Measurements from ENCODE around the gene PRPS2.

PRPS2 gene

DNA sequence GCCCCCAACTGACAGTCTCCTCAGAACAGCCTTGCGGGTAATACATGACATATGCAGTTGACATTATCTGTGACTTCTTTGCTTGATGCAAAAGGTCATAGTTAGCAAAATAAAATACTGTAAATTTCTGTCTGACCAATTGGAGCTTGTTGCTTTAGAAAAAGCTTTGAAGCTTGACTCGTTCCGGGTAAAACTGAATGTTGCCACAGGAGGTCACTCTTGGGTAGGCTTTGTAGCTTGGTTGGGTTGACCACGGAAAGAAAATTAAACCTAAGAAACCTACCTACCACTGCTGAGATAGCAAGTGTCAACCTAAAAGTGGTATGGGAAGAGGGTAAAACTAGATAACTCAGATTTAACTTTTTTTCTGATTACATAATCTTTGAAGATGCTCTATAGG, 23.2 kb downstream of the PRPS2 start:
- DNase-seq (ENCODE audit: low read depth): peak; percentile 4

DNA sequence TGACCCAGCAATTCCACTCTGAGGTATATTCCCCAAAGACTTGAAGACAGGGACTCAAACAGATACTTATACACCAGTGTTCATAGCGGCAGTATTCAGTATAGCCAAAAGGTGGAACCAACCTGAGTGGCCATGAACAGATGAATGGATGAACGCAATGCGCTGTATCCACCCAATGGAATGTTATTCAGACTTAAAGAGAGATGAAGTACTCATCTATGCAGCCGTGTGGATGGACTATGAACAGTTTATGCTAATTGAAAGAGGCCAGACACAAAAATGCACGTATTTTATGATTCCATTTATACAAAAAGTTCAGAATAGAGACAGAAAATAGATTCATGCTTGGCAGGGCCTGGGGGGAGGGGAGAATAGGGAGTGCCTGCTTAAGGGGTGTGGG, 26.3 kb downstream of the PRPS2 start:
- no peak for DNase-seq (ENCODE audit: low read depth)

DNA sequence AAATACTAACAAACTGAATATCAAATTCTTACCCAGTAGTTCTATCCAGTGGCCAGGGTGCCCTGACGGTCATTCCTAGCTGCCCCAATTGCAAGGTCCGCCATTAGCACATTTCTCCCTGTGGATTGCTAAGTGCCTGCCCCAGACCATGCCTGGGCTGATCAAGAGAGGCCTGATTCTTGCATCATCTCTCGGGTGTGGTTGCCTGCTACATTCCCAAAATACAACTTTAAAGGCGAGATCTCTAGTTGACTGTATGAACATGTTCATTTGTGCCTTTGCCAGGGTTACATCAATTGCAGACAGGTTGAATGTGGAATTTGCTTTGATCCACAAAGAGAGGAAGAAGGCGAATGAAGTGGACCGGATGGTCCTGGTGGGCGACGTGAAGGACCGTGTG, 28.0 kb downstream of the PRPS2 start:
- DNase-seq (ENCODE audit: low read depth): no peak

DNA sequence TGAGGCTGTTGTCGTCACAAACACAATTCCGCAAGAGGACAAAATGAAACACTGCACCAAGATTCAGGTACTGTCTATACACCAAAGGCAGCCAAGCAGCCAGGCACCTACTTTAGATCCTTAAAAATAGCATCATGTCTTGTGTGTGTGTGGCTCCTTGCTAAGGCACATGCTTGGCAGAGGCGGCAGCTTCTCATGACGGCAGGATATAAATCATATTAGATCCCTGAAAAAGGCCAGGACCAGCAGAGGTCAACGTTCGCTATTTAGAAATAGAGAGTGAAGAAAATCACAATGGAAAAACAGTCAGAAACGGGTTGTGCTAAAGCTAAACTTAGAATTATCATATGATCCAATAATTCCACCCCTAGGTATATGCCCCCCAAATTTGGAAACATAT, 29.5 kb downstream of the PRPS2 start:
- no peak for DNase-seq (ENCODE audit: low read depth)

DNA sequence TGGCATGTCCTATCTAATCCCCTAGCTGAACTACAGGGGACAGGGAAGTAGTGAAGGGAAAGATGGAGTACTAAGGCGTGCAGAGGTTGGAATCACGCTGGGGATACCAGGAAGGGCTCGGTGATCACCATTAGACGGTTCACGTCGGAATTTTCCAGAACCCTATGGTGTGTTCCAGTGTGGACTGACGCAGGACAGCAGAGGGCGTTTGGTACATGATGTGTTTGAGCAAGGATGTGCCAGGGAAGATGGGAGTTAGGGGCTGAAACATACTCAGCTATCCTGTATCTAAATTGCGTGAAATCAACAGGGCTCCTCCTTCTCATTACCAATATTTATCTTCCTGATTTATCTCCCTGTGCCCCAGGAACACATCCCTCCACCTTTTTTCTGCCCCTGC, 33.7 kb downstream of the PRPS2 start:
- DNase-seq (ENCODE audit: low read depth): no peak

DNA sequence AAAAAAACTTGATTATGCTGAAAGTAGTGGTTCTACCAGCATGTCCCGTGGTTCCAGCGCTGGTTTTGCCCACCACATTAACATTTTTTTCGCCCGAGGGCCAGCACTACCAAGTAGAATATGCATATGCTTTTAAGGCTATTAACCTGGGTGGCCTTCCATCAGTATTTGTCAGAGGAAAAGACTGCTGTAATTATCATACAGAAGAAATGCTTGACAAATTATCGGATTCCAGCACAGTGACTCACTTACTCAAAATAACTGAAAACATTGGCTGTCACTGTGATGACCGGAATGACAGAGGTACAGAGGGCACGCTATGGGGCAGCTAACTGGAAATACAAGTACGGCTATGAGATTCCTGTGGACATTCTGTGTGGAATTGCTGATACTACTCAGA, 34.6 kb downstream of the PRPS2 start:
- DNase-seq (ENCODE audit: low read depth): no peak

DNA sequence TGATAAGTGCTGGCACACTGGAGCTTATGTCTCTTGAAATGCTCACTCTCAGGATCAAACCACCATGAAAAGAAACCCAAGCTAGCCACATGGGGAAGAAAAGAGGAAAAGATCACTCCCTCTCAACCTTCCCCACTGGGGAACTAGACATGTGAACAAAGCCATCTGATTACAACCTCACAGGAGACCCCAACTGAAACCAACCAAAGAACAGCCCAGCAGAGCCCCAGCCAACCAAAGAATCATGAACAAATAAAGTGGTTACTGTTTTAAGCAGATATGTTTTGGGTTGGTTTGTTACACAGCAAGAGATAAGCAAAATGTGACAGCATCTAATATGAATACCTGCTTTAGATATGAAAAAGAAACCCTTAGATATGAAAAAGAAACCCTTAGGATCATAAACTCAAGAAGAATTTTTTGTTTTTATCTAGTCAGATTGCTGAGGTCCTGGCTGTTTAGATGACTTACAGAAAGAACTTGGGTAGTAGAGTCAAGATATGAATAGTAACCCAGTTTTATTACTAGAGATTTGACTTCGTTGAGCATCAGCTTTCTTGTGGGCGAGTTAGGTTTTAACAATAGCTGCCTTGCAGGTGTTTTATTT, 52.0 kb downstream of the PRPS2 start:
- DNase-seq (ENCODE audit: low read depth): no peak

DNA sequence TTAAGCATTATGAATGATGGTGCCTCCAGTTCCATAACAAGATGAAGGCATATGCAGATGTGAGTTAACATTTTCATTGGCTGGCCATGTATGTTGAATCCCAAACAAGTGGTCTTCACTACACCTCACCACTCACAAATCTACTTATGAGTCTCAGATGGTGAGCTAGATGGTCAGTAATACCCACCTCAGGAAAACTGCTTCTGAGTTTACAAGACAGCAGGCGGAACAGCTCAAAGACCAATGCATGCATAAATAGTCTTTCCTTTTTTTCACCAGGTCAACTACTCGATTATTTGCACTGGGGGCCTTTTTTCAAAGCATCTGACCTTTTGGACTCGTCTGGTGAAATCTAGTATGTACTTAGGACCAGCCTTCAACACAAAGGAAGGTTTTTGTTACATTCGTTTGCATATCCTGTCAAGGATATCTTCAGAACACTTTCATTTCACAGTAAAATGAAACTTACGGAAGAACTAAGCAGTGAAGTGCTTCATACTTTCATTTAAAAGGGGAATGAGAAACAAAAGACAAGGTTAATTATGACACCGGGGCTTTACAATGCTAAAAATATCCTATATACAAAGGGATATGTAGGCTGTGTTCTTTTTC, 52.6 kb downstream of the PRPS2 start:
- DNase-seq (ENCODE audit: low read depth): no peak

DNA sequence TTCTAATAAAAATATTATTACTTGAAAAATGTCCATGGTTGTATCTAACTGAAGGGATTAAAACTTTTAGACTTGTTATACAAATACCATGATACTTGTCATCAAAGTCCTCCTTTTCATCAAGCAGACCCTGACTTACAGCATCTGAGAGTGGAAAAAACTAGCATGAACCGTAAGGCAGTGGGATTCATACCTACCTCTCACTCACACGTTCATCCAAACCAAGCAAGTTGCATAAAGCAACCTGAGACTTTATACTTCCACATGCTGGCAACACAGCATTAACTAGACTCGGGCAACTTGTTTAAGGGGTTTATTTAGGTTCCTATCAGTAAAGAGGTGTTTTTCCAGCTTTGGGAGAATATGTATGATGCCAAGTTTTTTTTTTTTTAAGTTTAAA, 53.1 kb downstream of the PRPS2 start:
- DNase-seq (ENCODE audit: low read depth): no peak

DNA sequence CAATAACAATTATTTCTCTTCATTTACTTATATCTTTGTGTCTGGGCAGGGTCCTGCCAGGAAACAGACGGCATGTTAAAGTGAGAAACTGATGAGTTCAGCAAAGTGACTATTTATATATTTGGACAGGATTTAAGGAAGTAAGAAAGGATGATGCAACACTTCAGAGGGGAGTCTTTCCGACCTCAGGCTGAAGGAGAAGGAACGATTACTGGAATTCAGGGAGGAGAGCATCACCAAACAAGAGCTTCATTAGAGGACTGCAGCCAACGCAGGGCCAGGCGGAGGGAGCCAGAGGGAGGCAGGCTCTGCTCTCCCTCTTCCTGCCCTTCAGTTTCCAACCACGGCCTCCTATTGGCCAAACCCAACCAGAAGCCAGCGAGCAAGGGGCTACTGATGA, 74.1 kb downstream of the PRPS2 start:
- DNase-seq (ENCODE audit: low read depth): no peak

DNA sequence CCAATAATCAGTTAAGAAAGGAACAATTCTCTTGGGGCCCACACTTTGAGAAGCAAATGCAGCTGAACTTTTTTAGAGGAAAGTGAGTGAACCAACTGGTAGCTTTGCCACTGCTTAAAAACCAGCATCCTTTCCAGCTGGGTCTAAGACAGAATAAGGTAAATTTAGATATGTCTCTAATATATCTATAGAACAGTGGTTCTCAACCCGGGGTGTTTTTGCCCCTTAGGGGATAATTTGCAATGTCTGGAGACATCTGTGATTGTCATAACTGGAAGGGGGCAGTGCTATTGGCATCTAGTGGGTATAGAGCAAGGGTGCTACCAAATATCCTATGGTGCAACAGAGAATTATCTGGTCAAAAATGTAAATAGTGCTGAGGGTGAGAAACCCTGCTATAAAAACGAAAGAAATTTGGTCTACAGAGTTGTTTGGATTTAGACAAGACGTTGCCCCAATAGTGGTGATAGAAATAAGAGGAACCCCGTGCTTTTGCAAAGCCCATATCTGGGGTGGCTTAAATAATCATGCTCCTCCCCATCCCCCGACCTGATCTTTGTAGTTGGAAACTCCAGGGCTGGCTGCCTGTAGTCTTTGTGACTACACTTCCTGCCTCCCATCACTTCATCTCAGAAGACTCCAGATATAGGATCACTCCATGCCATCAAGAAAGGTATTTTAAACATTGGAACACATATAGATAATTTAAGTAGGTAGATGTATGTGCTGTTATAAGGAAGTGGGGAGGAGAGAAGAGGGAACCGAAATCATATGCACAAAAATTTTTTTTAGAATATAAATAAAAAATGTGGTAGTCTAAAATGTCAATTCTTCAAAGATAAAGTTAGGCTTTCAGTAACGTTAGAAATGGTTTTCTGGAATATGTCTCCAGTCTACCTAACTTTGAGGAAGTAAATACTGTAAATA, 75.5 kb downstream of the PRPS2 start, which contains the start of gene TLR7:
Gene TLR7, plus strand, starts transcription at position 622 of the 927 bp plus-strand sequence. CDS start 507 bp downstream, outside the sequence.
- no peak for DNase-seq (ENCODE audit: low read depth)

DNA sequence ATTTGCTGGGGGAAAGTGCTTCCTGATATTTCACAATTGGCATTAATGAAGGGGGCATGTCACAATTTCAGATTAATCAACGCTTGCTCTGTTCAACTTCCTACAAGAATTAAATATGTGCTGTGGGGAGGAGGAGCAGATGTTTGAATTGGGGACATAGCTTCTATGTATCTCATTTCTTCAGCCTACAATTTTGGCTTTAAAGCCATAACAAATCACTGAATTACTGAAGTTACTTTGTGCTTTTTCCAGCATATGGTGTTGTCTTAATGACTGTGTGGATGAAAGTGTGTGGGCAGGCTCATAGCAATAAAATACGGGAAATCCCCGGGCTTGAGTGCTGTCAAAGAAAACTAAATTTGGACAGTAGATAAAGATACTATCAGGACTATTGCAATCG, 76.5 kb downstream of the PRPS2 start:
- no peak for DNase-seq (ENCODE audit: low read depth)

DNA sequence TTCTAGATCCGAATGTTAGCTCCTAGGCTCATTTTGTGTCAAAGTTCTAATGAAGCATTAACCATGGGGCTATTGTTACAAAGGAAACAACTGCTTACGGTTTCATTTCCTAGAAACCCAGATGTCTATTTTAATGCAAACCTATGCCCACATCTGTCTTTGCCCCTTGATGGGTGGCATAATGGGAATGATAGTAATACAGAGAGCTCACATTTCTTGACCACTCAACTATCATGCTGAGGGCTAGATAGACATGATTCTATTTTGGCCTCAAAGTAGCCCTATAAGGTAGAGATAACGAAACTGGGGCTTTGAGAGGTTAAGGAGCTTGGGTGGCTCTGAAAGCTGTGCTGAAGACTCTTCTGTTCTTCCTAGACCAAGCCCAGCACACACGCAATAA, 77.5 kb downstream of the PRPS2 start:
- DNase-seq (ENCODE audit: low read depth): no peak

DNA sequence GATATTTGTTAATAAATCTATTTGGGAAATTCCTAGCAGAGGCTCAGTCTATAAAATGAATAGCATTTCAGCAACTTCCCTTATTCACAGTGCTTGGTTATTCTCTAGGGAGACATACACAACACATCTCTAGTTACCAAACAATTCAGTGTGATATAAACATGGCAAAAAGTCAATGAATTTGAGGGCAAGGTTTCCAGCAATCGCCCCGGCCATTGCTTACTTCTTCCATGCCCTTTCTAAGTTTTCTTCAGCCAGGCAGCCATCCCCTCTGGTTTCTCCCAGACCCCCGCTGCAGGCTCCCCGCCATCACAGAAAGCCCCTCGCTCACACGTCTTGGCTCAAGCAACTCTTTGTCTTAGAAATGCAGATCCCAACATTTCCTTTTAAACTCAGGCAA, 80.0 kb downstream of the PRPS2 start:
- no peak for DNase-seq (ENCODE audit: low read depth)

DNA sequence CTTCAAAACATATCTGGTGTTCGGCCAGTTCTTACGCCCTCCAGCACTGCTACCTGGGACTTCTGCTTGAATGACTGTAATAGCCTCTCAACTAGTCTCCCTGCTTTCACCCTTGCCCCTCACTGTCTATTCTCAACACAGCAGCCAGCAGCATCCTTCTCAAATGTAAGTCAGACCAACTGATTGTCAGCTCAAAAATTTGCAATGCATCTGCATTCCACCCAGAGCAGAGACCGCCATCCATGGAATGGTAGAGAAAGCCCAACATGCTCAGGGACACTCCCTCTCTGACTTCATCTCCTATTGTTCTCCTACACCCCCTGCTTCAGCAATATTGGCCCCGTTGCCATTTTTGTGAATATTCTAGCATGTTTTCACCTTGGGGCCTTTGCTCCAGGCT, 81.5 kb downstream of the PRPS2 start:
- DNase-seq (ENCODE audit: low read depth): no peak

All from stimulated activated CD8-positive, alpha-beta memory T cell treated with anti-CD3 and anti-CD28 coated beads, Interleukin-12 subunit alpha, Interleukin-12 subunit beta, amount 100 ng/mL, for 1 hour (primary cell).